ENCODE measurements around the gene CDK15.

Gene CDK15

GRCh38 chr2:201788371-201788770 lies 18.0 kb upstream of the CDK15 start:
- Histone ChIP-seq H3K27ac (ENCODE audit: low read length) (no peak overlapping the region), H3K4me2 (ENCODE audit: low read depth, low read length) (no peak overlapping the region), H3F3A (ENCODE audit: insufficient read depth, low read length) (no peaks in the 10 kb centered on the region), H3K36me3 (replicated peaks; ENCODE audit: insufficient read depth, low read length) (no peaks in the 10 kb centered on the region), H3K4me3 (ENCODE audit: low read length) (no peak overlapping the region), H3K9ac (ENCODE audit: low read length) (no peak overlapping the region), H3K9me3 (replicated peaks; ENCODE audit: insufficient read depth, low read length) (no peaks in the 10 kb centered on the region), H3K79me2 (ENCODE audit: low read length) (no peaks in the 10 kb centered on the region), H3K27me3 (replicated peaks; ENCODE audit: insufficient read depth, low read length) (no peaks in the 10 kb centered on the region), H2AFZ (ENCODE audit: low read length) (no peak overlapping the region), H4K20me1 (ENCODE audit: insufficient read depth, low read length) (no peaks in the 10 kb centered on the region), H3K9me2 (replicated peaks; ENCODE audit: insufficient read depth, low read length) (no peaks in the 10 kb centered on the region), H3K4me1 (ENCODE audit: low read length) (no peaks in the 10 kb centered on the region)
- no peak for DNase-seq
- TF ChIP-seq CTCF (IDR thresholded peaks at IDR 0.05; ENCODE audit: low read length): no peak
- no peak for TF ChIP-seq EZH2phosphoT487 (IDR thresholded peaks at IDR 0.05; ENCODE audit: low read length)
- TF ChIP-seq EZH2 (optimal IDR thresholded peaks at IDR 0.05; ENCODE audit: low read depth, low read length): no peak

DNA sequence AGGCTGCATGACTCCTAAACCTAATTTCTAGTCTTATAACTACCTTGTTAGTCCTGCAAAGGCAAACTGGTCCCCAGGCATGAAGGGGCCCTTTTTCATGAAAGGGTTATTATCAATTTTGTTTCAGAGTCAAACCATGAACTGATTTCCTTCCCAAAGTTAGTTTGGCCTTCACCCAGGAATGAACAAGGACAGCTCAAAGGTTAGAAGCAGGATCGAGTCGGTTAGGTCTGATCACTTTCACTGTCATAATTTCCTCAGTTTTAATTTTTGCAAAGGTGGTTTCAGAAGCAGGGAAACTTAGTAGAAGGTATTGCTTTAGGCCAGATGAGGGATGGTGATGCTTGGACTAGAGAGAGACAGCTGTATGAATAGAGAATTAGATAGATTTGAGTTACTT lies 16.9 kb upstream of the CDK15 start:
- Histone ChIP-seq H4K20me1 (ENCODE audit: insufficient read depth, low read length) (no peaks in the 10 kb centered on the region), H3K27ac (ENCODE audit: low read length) (no peak overlapping the region), H3K9ac (ENCODE audit: low read length) (no peak overlapping the region), H3K79me2 (ENCODE audit: low read length) (no peaks in the 10 kb centered on the region), H3F3A (ENCODE audit: insufficient read depth, low read length) (no peaks in the 10 kb centered on the region), H3K36me3 (replicated peaks; ENCODE audit: insufficient read depth, low read length) (no peaks in the 10 kb centered on the region), H3K4me3 (ENCODE audit: low read length) (no peak overlapping the region), H3K4me1 (ENCODE audit: low read length) (no peaks in the 10 kb centered on the region), H3K4me2 (ENCODE audit: low read depth, low read length) (no peak overlapping the region), H3K9me3 (replicated peaks; ENCODE audit: insufficient read depth, low read length) (no peaks in the 10 kb centered on the region), H3K9me2 (replicated peaks; ENCODE audit: insufficient read depth, low read length) (no peaks in the 10 kb centered on the region), H2AFZ (ENCODE audit: low read length) (no peak overlapping the region), H3K27me3 (replicated peaks; ENCODE audit: insufficient read depth, low read length) (no peaks in the 10 kb centered on the region)
- no peak for DNase-seq
- TF ChIP-seq CTCF (IDR thresholded peaks at IDR 0.05; ENCODE audit: low read length) (no peak), EZH2phosphoT487 (IDR thresholded peaks at IDR 0.05; ENCODE audit: low read length) (no peak), EZH2 (optimal IDR thresholded peaks at IDR 0.05; ENCODE audit: low read depth, low read length) (no peak)

- no peak for DNase-seq
- no peak overlapping the region for H3K27ac ChIP-seq (ENCODE audit: low read length)
- H3K4me2 ChIP-seq (ENCODE audit: low read depth, low read length): no peak overlapping the region
- H3K79me2 ChIP-seq (ENCODE audit: low read length): no peaks in the 10 kb centered on the region
- no peaks in the 10 kb centered on the region for H3K9me2 ChIP-seq (replicated peaks; ENCODE audit: insufficient read depth, low read length)
- no peaks in the 10 kb centered on the region for H3K9me3 ChIP-seq (replicated peaks; ENCODE audit: insufficient read depth, low read length)
- H3K27me3 ChIP-seq (replicated peaks; ENCODE audit: insufficient read depth, low read length): no peaks in the 10 kb centered on the region
- H3K4me3 ChIP-seq (ENCODE audit: low read length): no peak overlapping the region
- no peak for TF ChIP-seq CTCF (IDR thresholded peaks at IDR 0.05; ENCODE audit: low read length)
- no peak for TF ChIP-seq EZH2phosphoT487 (IDR thresholded peaks at IDR 0.05; ENCODE audit: low read length)
- H3K36me3 ChIP-seq (replicated peaks; ENCODE audit: insufficient read depth, low read length): no peaks in the 10 kb centered on the region
- no peak overlapping the region for H3K9ac ChIP-seq (ENCODE audit: low read length)
- no peaks in the 10 kb centered on the region for H4K20me1 ChIP-seq (ENCODE audit: insufficient read depth, low read length)
- no peak overlapping the region for H2AFZ ChIP-seq (ENCODE audit: low read length)
- H3K4me1 ChIP-seq (ENCODE audit: low read length): no peaks in the 10 kb centered on the region
- H3F3A ChIP-seq (ENCODE audit: insufficient read depth, low read length): no peaks in the 10 kb centered on the region
Observed at GRCh38 chr2:201790291-201790690, 16.0 kb upstream of the CDK15 start.

All from MM.1S (cell line).